Endodermal cell (in vitro differentiated cells): ENCODE data around the gene ANXA8. TPM values are rescaled to one million over a fixed set of nuclear protein-coding genes. Genes with fewer than 3 reads are reported as not detected.

Experiments
- DNase-seq: peaks from one replicate; pipeline ENCODE4 v3.0.0-alpha.2; 2017
- H3K27ac ChIP-seq: 2 replicates; pipeline ENCODE4 v1.5.1; 2013; ENCODE audit warnings: mild to moderate bottlenecking, low read depth, low read length, moderate library complexity
- H3K27me3 ChIP-seq: 2 replicates; pipeline ENCODE4 v1.6.1; 2013; ENCODE audit warnings: mild to moderate bottlenecking, low read length, moderate library complexity; ENCODE audit not compliant: insufficient read depth, control insufficient read depth, poor library complexity, severe bottlenecking
- H3K36me3 ChIP-seq: 2 replicates; pipeline ENCODE4 v1.7.0; 2013; ENCODE audit warnings: mild to moderate bottlenecking, low read length, moderate library complexity; ENCODE audit not compliant: control insufficient read depth, insufficient read depth
- H3K4me1 ChIP-seq: one replicate; pipeline ENCODE4 v1.7.0; 2013; ENCODE audit warnings: low read length; ENCODE audit not compliant: control insufficient read depth, insufficient read depth
- H3K4me3 ChIP-seq: 2 replicates; pipeline ENCODE4 v1.5.1; 2013; ENCODE audit warnings: mild to moderate bottlenecking, low read length, moderate library complexity
- H3K9ac ChIP-seq: 2 replicates; pipeline ENCODE4 v1.6.1; 2013; ENCODE audit warnings: mild to moderate bottlenecking, low read length, moderate library complexity; ENCODE audit not compliant: poor library complexity, severe bottlenecking; ENCODE audit errors: extremely low read depth
- H3K9me3 ChIP-seq: 2 replicates; pipeline ENCODE4 v1.6.1; 2013; ENCODE audit warnings: mild to moderate bottlenecking, low read length, moderate library complexity; ENCODE audit not compliant: control insufficient read depth
- H3K27ac Mint-ChIP-seq: 2 replicates; pipeline ENCODE4 v1.8.0; 2020; ENCODE audit warnings: mixed read lengths
- H3K27me3 Mint-ChIP-seq: 2 replicates; pipeline ENCODE4 v1.8.0; 2021; ENCODE audit warnings: mild to moderate bottlenecking, mixed read lengths; ENCODE audit not compliant: insufficient read depth
- H3K36me3 Mint-ChIP-seq: 2 replicates; pipeline ENCODE4 v1.8.0; 2020; ENCODE audit warnings: low read depth, mixed read lengths
- H3K4me1 Mint-ChIP-seq: 2 replicates; pipeline ENCODE4 v1.8.0; 2020; ENCODE audit warnings: mixed read lengths
- H3K4me3 Mint-ChIP-seq: 2 replicates; pipeline ENCODE4 v1.8.0; 2020; ENCODE audit warnings: mild to moderate bottlenecking, moderate library complexity, mixed read lengths
- H3K9me3 Mint-ChIP-seq: 2 replicates; pipeline ENCODE4 v1.8.0; 2020; ENCODE audit warnings: mild to moderate bottlenecking, mixed read lengths
- CTCF ChIP-seq: fragments of 200-600 bp; sonication (generic); conservative IDR thresholded peaks from 2 replicates; pipeline ENCODE4 v1.5.0; 2021; ENCODE audit warnings: antibody characterized with exemption, mild to moderate bottlenecking
- WGBS, 2 experiments: methylation state at CpG; one replicate each; pipeline versions ENCODE4 v1.1.5 to v1.1.7; 2013; ENCODE audit warnings: missing lambda C conversion rate in 2 of 2, mixed read lengths in 1 of 2; ENCODE audit not compliant: insufficient coverage in 1 of 2, insufficient read length in 1 of 2; 5-methylcytosine and 5-hydroxymethylcytosine counted together
- total RNA-seq, 2 donors: library from RNA; stranded (reverse); fragmentation: NEBNext Ultra II Directional in 1 of 2; extraction: Animal tissue kit (Norgen Biotek cat#: 25700) in 1 of 2; gene quantifications; 2 replicates in 1 of 2; 3 replicates in 1 of 2; pipeline ENCODE4 v1.2.1, GENCODE V29; 2021

ANXA8 gene
- total RNA-seq, 2 donors from 2014 or later, result 0.33 to 0.37 TPM

GRCh38 chr10:47418321-47418720 is 65.6 kb downstream of the ANXA8 start:
- 88 to 90% methylated on average over 3 to 6 of the region's 6 CpGs for WGBS, 2 experiments

More at GRCh38 chr10:47418321-47418720, 65.6 kb downstream of the ANXA8 start:
- Histone ChIP-seq H3K9me3 (no peaks in the 10 kb centered on the region), H3K27ac (no peak overlapping the region), H3K4me3 (no peak overlapping the region), H3K4me1 (no peaks in the 10 kb centered on the region), H3K9ac (no peak overlapping the region), H3K36me3 (no peaks in the 10 kb centered on the region), H3K27me3 (no peaks in the 10 kb centered on the region)
- H3K4me3 Mint-ChIP-seq, result no peak overlapping the region
- no peak for TF ChIP-seq CTCF
- H3K4me1 Mint-ChIP-seq, result peaks cover 6% of the 10 kb centered on the region
- H3K27ac Mint-ChIP-seq, result no peak overlapping the region
- H3K9me3 Mint-ChIP-seq, result no peaks in the 10 kb centered on the region
- DNase-seq, result no peak
- no peaks in the 10 kb centered on the region for H3K36me3 Mint-ChIP-seq
- peaks cover 4% of the 10 kb centered on the region for H3K27me3 Mint-ChIP-seq

Other genes with a start within 250 kb of the ANXA8 start
- gene GDF10, start 183.9 kb downstream of the ANXA8 start, total RNA-seq, result not detected
- not detected for gene GDF2, start 161.7 kb downstream of the ANXA8 start, total RNA-seq
- gene RBP3, start 135.8 kb downstream of the ANXA8 start, total RNA-seq, result not detected
- gene ZNF488, start 99.8 kb downstream of the ANXA8 start, total RNA-seq, result 1 to 10 TPM in 1 of 2 donors, under 1 TPM in 1; 0.53 to 1.2 TPM
- not detected for gene FAM25G, start 7.6 kb upstream of the ANXA8 start, total RNA-seq
- 10 to 100 TPM; 14.4 to 17.0 TPM for gene AGAP9, start 39.5 kb upstream of the ANXA8 start, total RNA-seq